HCT116 (cell line): ENCODE results near the gene LRRC4C. TPM values are rescaled to one million over a fixed set of nuclear protein-coding genes. Genes with fewer than 3 reads are reported as not detected.

Source experiments
- ATAC-seq: fragments of 200-7000 bp; cut with Tn5 transposase; 2 replicates; pipeline ENCODE4 v1.9.1; 2020; ENCODE audit warnings: mild to moderate bottlenecking, moderate library complexity
- BruUV-seq: library from RNA; stranded (reverse); fragments of 400-500 nt; replicated peaks from 2 replicates; lab custom pipeline; 2021; lab: Mats Ljungman, UMichigan
- CTCF ChIA-PET: fragments of 300-600 bp; sonication (Branson Sonifier 250); formaldehyde crosslinking; loops from one replicate; lab custom pipeline; 2021; ENCODE audit warnings: antibody characterized with exemption; lab: Charles Lee
- POLR2A ChIA-PET: fragments of 300-600, 350-600 bp; sonication (Branson Sonifier 250); formaldehyde crosslinking; loops from one replicate; lab custom pipeline; 2021; ENCODE audit warnings: antibody characterized with exemption; lab: Charles Lee
- RAD21 ChIA-PET, 2 experiments: fragments of 300-600 bp; sonication (Branson Sonifier 250); formaldehyde crosslinking; loops; one replicate each; lab custom pipeline; 2023; ENCODE audit warnings: low total read pairs in 2 of 2; ENCODE audit not compliant: uncharacterized antibody in 2 of 2, unreplicated experiment in 2 of 2, low non-redundant PET in 1 of 2; lab: Charles Lee
- DNase-seq: peaks from one replicate; pipeline ENCODE4 v3.0.0-alpha.2; 2010; ENCODE audit warnings: low read depth, low spot score
- H2AFZ ChIP-seq: fragments of 200-600 bp; shearing (Covaris generic), sonication (generic); 2 replicates; pipeline ENCODE4 v1.6.1; 2017; ENCODE audit warnings: low read depth, mixed run types, mixed read lengths, antibody characterized with exemption, low read length; ENCODE audit not compliant: poor library complexity, severe bottlenecking
- H3K27ac ChIP-seq: 2 replicates; pipeline ENCODE4 v1.5.1; 2012; ENCODE audit warnings: low read depth, low read length
- H3K27me3 ChIP-seq: fragments of 200-600 bp; sonication (generic); 2 replicates; pipeline ENCODE4 v1.6.1; 2016; ENCODE audit warnings: mixed run types, low read length, mixed read lengths; ENCODE audit not compliant: insufficient read depth
- H3K36me3 ChIP-seq, 2 experiments: fragments of 200-500 bp in 1 of 2; fragments of 200-600 bp in 1 of 2; sonication (Bioruptor generic) in 1 of 2; sonication (generic) in 1 of 2; 2 replicates each; pipeline versions ENCODE4 v1.5.1 to v1.6.1; 2014 to 2016; ENCODE audit warnings: low read length in 2 of 2, inconsistent platforms in 1 of 2, mixed read lengths in 1 of 2, mixed run types in 1 of 2; ENCODE audit not compliant: insufficient read depth in 2 of 2, control insufficient read depth in 1 of 2
- H3K4me1 ChIP-seq, 2 experiments: fragments of 200-600 bp in 1 of 2; sonication (generic) in 1 of 2; 2 replicates each; pipeline versions ENCODE4 v1.5.1 to v1.6.1; 2012 to 2017; ENCODE audit warnings: low read length in 2 of 2, inconsistent platforms in 1 of 2, mild to moderate bottlenecking in 1 of 2, mixed read lengths in 1 of 2, mixed run types in 1 of 2, moderate library complexity in 1 of 2; ENCODE audit not compliant: insufficient read depth in 2 of 2, control insufficient read depth in 1 of 2
- H3K4me2 ChIP-seq: fragments of 200-600 bp; sonication (generic); 2 replicates; pipeline ENCODE4 v1.6.1; 2017; ENCODE audit warnings: mixed run types, low read length, mixed read lengths
- H3K4me3 ChIP-seq, 2 experiments: fragments of 200-600 bp in 1 of 2; sonication (generic) in 1 of 2; replicated peaks in 1 of 2; 2 replicates each; pipeline ENCODE4 v1.5.1; 2011 to 2016; ENCODE audit warnings: low read length in 2 of 2, control low read depth in 1 of 2, low read depth in 1 of 2, mild to moderate bottlenecking in 1 of 2, mixed read lengths in 1 of 2, mixed run types in 1 of 2
- H3K79me2 ChIP-seq: fragments of 200-600 bp; sonication (generic); 2 replicates; pipeline ENCODE4 v1.6.1; 2017; ENCODE audit warnings: mild to moderate bottlenecking, mixed run types, low read length, moderate library complexity, mixed read lengths; ENCODE audit not compliant: insufficient read depth
- H3K9ac ChIP-seq: fragments of 200-600 bp; sonication (generic); 2 replicates; pipeline ENCODE4 v1.6.1; 2016; ENCODE audit warnings: low read length, mixed read lengths
- H3K9me2 ChIP-seq: fragments of 200-600 bp; sonication (generic), shearing (Covaris generic); 2 replicates; pipeline ENCODE4 v1.6.1; 2017; ENCODE audit warnings: mixed run types, mild to moderate bottlenecking, moderate library complexity; ENCODE audit not compliant: insufficient read depth
- H3K9me3 ChIP-seq, 2 experiments: fragments of 200-500 bp in 1 of 2; fragments of 200-600 bp in 1 of 2; sonication (Bioruptor generic) in 1 of 2; sonication (generic) in 1 of 2; 2 replicates each; pipeline ENCODE4 v1.6.1; 2014 to 2017; ENCODE audit warnings: low read length in 2 of 2, mixed read lengths in 2 of 2, inconsistent platforms in 1 of 2, low read depth in 1 of 2, mild to moderate bottlenecking in 1 of 2, mixed run types in 1 of 2, moderate library complexity in 1 of 2; ENCODE audit not compliant: control insufficient read depth in 1 of 2, insufficient read depth in 1 of 2
- H4K20me1 ChIP-seq: fragments of 200-600 bp; sonication (generic), shearing (Covaris generic); 2 replicates; pipeline ENCODE4 v1.6.1; 2017; ENCODE audit warnings: mixed run types, mild to moderate bottlenecking, moderate library complexity; ENCODE audit not compliant: insufficient read depth
- CEBPB ChIP-seq: IDR thresholded peaks from 2 replicates; pipeline ENCODE4 v1.6.1; 2012; ENCODE audit warnings: low read depth
- EGR1 ChIP-seq: IDR thresholded peaks from 2 replicates; pipeline ENCODE4 v1.6.1; 2012; ENCODE audit warnings: low read depth
- ELF1 ChIP-seq: IDR thresholded peaks from 2 replicates; pipeline ENCODE4 v1.6.1; 2012; ENCODE audit warnings: low read depth, borderline replicate concordance
- EZH2 ChIP-seq: fragments of 200-600 bp; sonication (generic); IDR thresholded peaks from 2 replicates; pipeline ENCODE4 v1.6.1; 2017; ENCODE audit warnings: antibody characterized with exemption, mixed run types
- EZH2phosphoT487 ChIP-seq: fragments of 200-600 bp; IDR thresholded peaks from 2 replicates; pipeline ENCODE4 v1.6.1; 2018; ENCODE audit warnings: antibody characterized with exemption, borderline replicate concordance
- JUND ChIP-seq: IDR thresholded peaks from 2 replicates; pipeline ENCODE4 v1.6.1; 2012
- POLR2A ChIP-seq: IDR thresholded peaks from 2 replicates; pipeline ENCODE4 v1.7.0; 2011; ENCODE audit warnings: borderline replicate concordance; ENCODE audit not compliant: insufficient read depth, insufficient read length; ENCODE audit errors: extremely low read depth
- POLR2AphosphoS5 ChIP-seq: IDR thresholded peaks from 2 replicates; pipeline ENCODE4 v1.6.1; 2011; ENCODE audit warnings: mild to moderate bottlenecking, low read depth, low read length, moderate library complexity
- RAD21 ChIP-seq: IDR thresholded peaks from 2 replicates; pipeline ENCODE4 v1.6.1; 2012; ENCODE audit warnings: low read depth, mild to moderate bottlenecking
- SP1 ChIP-seq: IDR thresholded peaks from 2 replicates; pipeline ENCODE4 v1.6.1; 2012; ENCODE audit warnings: low read depth
- SRF ChIP-seq: IDR thresholded peaks from 2 replicates; pipeline ENCODE4 v1.6.1; 2012; ENCODE audit warnings: low read depth
- TCF7L2 ChIP-seq: IDR thresholded peaks from 2 replicates; pipeline ENCODE4 v1.7.0; 2011; ENCODE audit warnings: borderline replicate concordance, inconsistent platforms; ENCODE audit not compliant: insufficient read depth, insufficient read length; ENCODE audit errors: extremely low read depth
- YY1 ChIP-seq: IDR thresholded peaks from 2 replicates; pipeline ENCODE4 v1.6.1; 2011; ENCODE audit warnings: low read length, low read depth, moderate library complexity, mild to moderate bottlenecking; ENCODE audit not compliant: insufficient replicate concordance; ENCODE audit errors: extremely low read depth
- intact Hi-C: fragments of 100-400 bp; cut with micrococcal nuclease; formaldehyde crosslinking; loops from 2 replicates; pipeline ENCODE4 v1.10.0; 2022
- total RNA-seq: library from RNA; stranded (reverse); gene quantifications from one replicate; pipeline ENCODE4 v1.2.1, GENCODE V29; 2021; ENCODE audit not compliant: unreplicated experiment
- TF ChIP-seq, protein P1 (sequence below): IDR thresholded peaks from 2 replicates; pipeline ENCODE4 v1.6.1; 2012; ENCODE audit warnings: low read depth

The LRRC4C gene
- total RNA-seq, 1 experiment from 2014 or later = not detected

DNA sequence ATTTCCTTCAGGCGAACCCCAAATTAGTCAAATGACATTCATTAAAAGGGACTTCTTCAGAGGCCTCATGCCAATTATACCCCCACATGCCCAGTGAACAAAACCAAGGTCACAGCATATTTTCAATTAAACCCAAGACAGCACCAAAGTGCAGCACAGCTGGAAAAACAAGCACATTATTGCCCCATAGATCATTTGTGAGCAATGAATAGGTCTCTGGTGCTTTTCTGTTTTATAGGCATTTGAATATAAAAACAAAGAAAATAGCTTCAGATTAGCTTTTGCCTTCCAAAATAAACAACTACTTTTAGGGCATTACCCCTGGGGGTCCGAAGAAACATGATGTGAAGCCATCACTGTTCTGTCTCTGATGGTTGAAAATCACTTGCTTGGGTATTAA, 1319.9 kb downstream of the LRRC4C start:
- H3K4me2 ChIP-seq = no peak overlapping the region
- H3K27ac ChIP-seq = no peak overlapping the region
- H3K9ac ChIP-seq = no peak overlapping the region
- intact Hi-C loops = no loop called here
- ChIA-PET RAD21 (no interaction called here), POLR2A (no interaction called here), CTCF (no interaction called here)
- peaks cover 7 to 8% of the 10 kb centered on the region in 2 experiments; a peak in 2 of 4 replicates for H3K9me3 ChIP-seq
- DNase-seq = no peak
- no peaks in the 10 kb centered on the region for H4K20me1 ChIP-seq
- no TSS peak for BruUV-seq
- no peaks in the 10 kb centered on the region for H3K4me1 ChIP-seq
- no peaks in the 10 kb centered on the region for H3K9me2 ChIP-seq
- no peaks in the 10 kb centered on the region for H3K36me3 ChIP-seq
- H2AFZ ChIP-seq = no peak overlapping the region
- H3K27me3 ChIP-seq = no peaks in the 10 kb centered on the region
- no peaks in the 10 kb centered on the region for H3K79me2 ChIP-seq
- TF ChIP-seq POLR2A (no peak), SP1 (no peak), YY1 (no peak), EZH2 (no peak), CEBPB (no peak), ELF1 (no peak), EGR1 (no peak)
- no peak for ATAC-seq
- no peak overlapping the region for H3K4me3 ChIP-seq

GRCh38 chr11:40139066-40139465, 1320.4 kb downstream of the LRRC4C start:
- ChIA-PET CTCF (no interaction called here), RAD21 (no interaction called here), POLR2A (no interaction called here)
- no peak overlapping the region for H3K27ac ChIP-seq
- intact Hi-C loops = no loop called here
- H3K4me3 ChIP-seq = no peak overlapping the region
- BruUV-seq = no TSS peak
- no peaks in the 10 kb centered on the region for H3K9me2 ChIP-seq
- H4K20me1 ChIP-seq = no peaks in the 10 kb centered on the region
- H3K79me2 ChIP-seq = no peaks in the 10 kb centered on the region
- H2AFZ ChIP-seq = no peak overlapping the region
- H3K9me3 ChIP-seq = peaks cover 6 to 8% of the 10 kb centered on the region in 2 experiments; a peak in 2 of 4 replicates
- no peak overlapping the region for H3K9ac ChIP-seq
- no peak for TF ChIP-seq POLR2A
- TF ChIP-seq TCF7L2 = no peak
- TF ChIP-seq JUND = no peak
- TF ChIP-seq YY1 = no peak
- TF ChIP-seq, protein P1, sequence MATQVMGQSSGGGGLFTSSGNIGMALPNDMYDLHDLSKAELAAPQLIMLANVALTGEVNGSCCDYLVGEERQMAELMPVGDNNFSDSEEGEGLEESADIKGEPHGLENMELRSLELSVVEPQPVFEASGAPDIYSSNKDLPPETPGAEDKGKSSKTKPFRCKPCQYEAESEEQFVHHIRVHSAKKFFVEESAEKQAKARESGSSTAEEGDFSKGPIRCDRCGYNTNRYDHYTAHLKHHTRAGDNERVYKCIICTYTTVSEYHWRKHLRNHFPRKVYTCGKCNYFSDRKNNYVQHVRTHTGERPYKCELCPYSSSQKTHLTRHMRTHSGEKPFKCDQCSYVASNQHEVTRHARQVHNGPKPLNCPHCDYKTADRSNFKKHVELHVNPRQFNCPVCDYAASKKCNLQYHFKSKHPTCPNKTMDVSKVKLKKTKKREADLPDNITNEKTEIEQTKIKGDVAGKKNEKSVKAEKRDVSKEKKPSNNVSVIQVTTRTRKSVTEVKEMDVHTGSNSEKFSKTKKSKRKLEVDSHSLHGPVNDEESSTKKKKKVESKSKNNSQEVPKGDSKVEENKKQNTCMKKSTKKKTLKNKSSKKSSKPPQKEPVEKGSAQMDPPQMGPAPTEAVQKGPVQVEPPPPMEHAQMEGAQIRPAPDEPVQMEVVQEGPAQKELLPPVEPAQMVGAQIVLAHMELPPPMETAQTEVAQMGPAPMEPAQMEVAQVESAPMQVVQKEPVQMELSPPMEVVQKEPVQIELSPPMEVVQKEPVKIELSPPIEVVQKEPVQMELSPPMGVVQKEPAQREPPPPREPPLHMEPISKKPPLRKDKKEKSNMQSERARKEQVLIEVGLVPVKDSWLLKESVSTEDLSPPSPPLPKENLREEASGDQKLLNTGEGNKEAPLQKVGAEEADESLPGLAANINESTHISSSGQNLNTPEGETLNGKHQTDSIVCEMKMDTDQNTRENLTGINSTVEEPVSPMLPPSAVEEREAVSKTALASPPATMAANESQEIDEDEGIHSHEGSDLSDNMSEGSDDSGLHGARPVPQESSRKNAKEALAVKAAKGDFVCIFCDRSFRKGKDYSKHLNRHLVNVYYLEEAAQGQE = no peak
- TF ChIP-seq ELF1 = no peak
- TF ChIP-seq RAD21 = no peak
- TF ChIP-seq POLR2AphosphoS5 = no peak
- TF ChIP-seq EZH2phosphoT487 = no peak
- no peak for TF ChIP-seq SRF
- no peak for TF ChIP-seq SP1
- no peak for TF ChIP-seq EZH2
- no peak overlapping the region for H3K4me2 ChIP-seq
- ATAC-seq (no peak), DNase-seq (no peak)
- no peaks in the 10 kb centered on the region for H3K36me3 ChIP-seq
- no peaks in the 10 kb centered on the region for H3K4me1 ChIP-seq
- no peaks in the 10 kb centered on the region for H3K27me3 ChIP-seq
